Endothelial cell of umbilical vein (primary cell): Measurements from ENCODE around the gene H2BK1. TPM values are rescaled to one million over a fixed set of nuclear protein-coding genes. Genes with fewer than 3 reads are reported as not detected.

Experiments used
- BruUV-seq: library from RNA; stranded (reverse); fragments of 400-500 nt; replicated peaks from 2 replicates; lab custom pipeline; 2021; lab: Mats Ljungman, UMichigan
- CTCF ChIA-PET: fragments of 300-600, 350-600 bp; sonication (Branson Sonifier 250); formaldehyde crosslinking; loops from one replicate; lab custom pipeline; 2021; ENCODE audit warnings: antibody characterized with exemption, inconsistent platforms; lab: Charles Lee
- POLR2A ChIA-PET: fragments of 300-600, 350-600 bp; sonication (Branson Sonifier 250); formaldehyde crosslinking; loops from one replicate; lab custom pipeline; 2021; ENCODE audit warnings: antibody characterized with exemption, inconsistent platforms; lab: Charles Lee
- DNase-seq: peaks from one replicate; pipeline ENCODE4 v3.0.0-alpha.2; 2011; ENCODE audit warnings: low read depth, low spot score
- FAIRE-seq: peaks from 2 replicates; lab custom pipeline; 2011; peaks lifted over from hg19 to GRCh38; lab: Jason Lieb, UNC
- H2AFZ ChIP-seq: 2 replicates; pipeline ENCODE4 v1.6.0; 2012; ENCODE audit warnings: low read depth, low read length, control low read depth, inconsistent platforms
- H3K27ac ChIP-seq: 2 replicates; pipeline ENCODE4 v1.5.1; 2011; ENCODE audit warnings: low read depth, mild to moderate bottlenecking, control low read depth, low read length, moderate library complexity; ENCODE audit not compliant: insufficient read depth
- H3K27me3 ChIP-seq, 2 experiments: 2 replicates each; pipeline versions ENCODE4 v1.6.0 to v1.6.1; 2011; ENCODE audit warnings: low read length in 2 of 2, mixed read lengths in 1 of 2; ENCODE audit not compliant: control insufficient read depth in 2 of 2, insufficient read depth in 2 of 2
- H3K36me3 ChIP-seq, 2 experiments: 2 replicates in 1 of 2; 3 replicates in 1 of 2; pipeline ENCODE4 v1.5.1; 2011; ENCODE audit warnings: low read length in 2 of 2, mild to moderate bottlenecking in 1 of 2, moderate library complexity in 1 of 2; ENCODE audit not compliant: control insufficient read depth in 2 of 2, insufficient read depth in 2 of 2; ENCODE audit errors: extremely low read depth in 1 of 2
- H3K4me1 ChIP-seq: 3 replicates; pipeline ENCODE4 v1.5.1; 2011; ENCODE audit warnings: mild to moderate bottlenecking, low read length; ENCODE audit not compliant: control insufficient read depth, insufficient read depth; ENCODE audit errors: extremely low read depth
- H3K4me2 ChIP-seq: 2 replicates; pipeline ENCODE4 v1.6.1; 2011; ENCODE audit warnings: low read length, control low read depth, mixed read lengths; ENCODE audit not compliant: insufficient read depth
- H3K4me3 ChIP-seq, 3 experiments: fragments of 200-600 bp in 1 of 3; sonication (generic), shearing (Covaris generic) in 1 of 3; replicated peaks in 1 of 3; 2 replicates each; pipeline ENCODE4 v1.5.1; 2011 to 2016; ENCODE audit warnings: control low read depth in 3 of 3, low read length in 3 of 3, mild to moderate bottlenecking in 2 of 3, inconsistent platforms in 1 of 3, low read depth in 1 of 3, moderate library complexity in 1 of 3; ENCODE audit not compliant: insufficient read depth in 1 of 3
- H3K79me2 ChIP-seq: 2 replicates; pipeline ENCODE4 v1.6.0; 2012; ENCODE audit warnings: low read length, inconsistent platforms; ENCODE audit not compliant: control insufficient read depth, insufficient read depth
- H3K9ac ChIP-seq: replicated peaks from 2 replicates; pipeline ENCODE3; 2011; ENCODE audit warnings: low read length, control low read depth; ENCODE audit not compliant: insufficient read depth; ENCODE audit errors: extremely low read depth
- H3K9me1 ChIP-seq: replicated peaks from 3 replicates; pipeline ENCODE4 v1.6.0; 2011; ENCODE audit warnings: mild to moderate bottlenecking, low read length; ENCODE audit not compliant: control insufficient read depth, insufficient read depth; ENCODE audit errors: extremely low read depth
- H3K9me3 ChIP-seq: replicated peaks from 2 replicates; pipeline ENCODE4 v1.5.1; 2012; ENCODE audit warnings: low read length, inconsistent platforms; ENCODE audit not compliant: control insufficient read depth, insufficient read depth
- H4K20me1 ChIP-seq: replicated peaks from 2 replicates; pipeline ENCODE3; 2011; ENCODE audit warnings: mild to moderate bottlenecking, low read length; ENCODE audit not compliant: control insufficient read depth, insufficient read depth; ENCODE audit errors: extremely low read depth
- CTCF ChIP-seq, 2 donors: IDR thresholded peaks; 1 replicate in 1 of 2; 2 replicates in 1 of 2; pipeline ENCODE4 v1.5.1; 2011; ENCODE audit warnings: low read length in 2 of 2, mild to moderate bottlenecking in 2 of 2, moderate library complexity in 2 of 2, control low read depth in 1 of 2, inconsistent platforms in 1 of 2, low read depth in 1 of 2; ENCODE audit not compliant: insufficient read depth in 1 of 2; ENCODE audit errors: extremely low read depth in 1 of 2
- EZH2 ChIP-seq: IDR thresholded peaks from 2 replicates; pipeline ENCODE4 v1.6.1; 2012; ENCODE audit warnings: borderline replicate concordance, low read depth, mild to moderate bottlenecking, moderate library complexity, low read length, inconsistent platforms; ENCODE audit not compliant: severe bottlenecking
- FOS ChIP-seq: IDR thresholded peaks from 2 replicates; pipeline ENCODE4 v1.6.1; 2011; ENCODE audit warnings: mild to moderate bottlenecking, low read length, moderate library complexity, borderline replicate concordance; ENCODE audit not compliant: insufficient read depth
- JUN ChIP-seq: IDR thresholded peaks from 2 replicates; pipeline ENCODE4 v1.6.1; 2011; ENCODE audit warnings: borderline replicate concordance, low read depth; ENCODE audit not compliant: insufficient read length, insufficient read depth
- MAX ChIP-seq: IDR thresholded peaks from 2 replicates; pipeline ENCODE4 v1.6.1; 2011; ENCODE audit not compliant: insufficient read depth, insufficient read length
- MYC ChIP-seq: IDR thresholded peaks from one replicate; pipeline ENCODE4 v1.6.1; 2011; ENCODE audit warnings: mild to moderate bottlenecking, low read depth, low read length
- dilution Hi-C: fragments of 300-500 bp; cut with MboI; formaldehyde crosslinking; loops from one replicate; pipeline ENCODE4 v1.15.0; 2019; ENCODE audit warnings: low sequenced_read_pairs; ENCODE audit not compliant: extremely low pct_ligation_motif_present
- intact Hi-C: fragments of 100-400 bp; cut with micrococcal nuclease; formaldehyde crosslinking; loops from one replicate; pipeline ENCODE4 v1.10.0; 2022
- polyA plus RNA-seq, 4 experiments: library from polyadenylated mRNA; depleted of rRNA in 3 of 4; stranded (reverse) in 3 of 4; unstranded in 1 of 4; fragments of >200 nt; gene quantifications; 2 replicates each; pipeline versions ENCODE4 v1.2.1 to v1.2.3, GENCODE V29; 2011 to 2012; ENCODE audit warnings: missing spikeins in 1 of 4
- total RNA-seq: library from RNA; stranded (reverse); gene quantifications from 2 replicates; pipeline ENCODE4 v1.2.3, GENCODE V29; 2021

Gene H2BK1
- total and polyA plus RNA-seq, 2 donors (not counting 3 experiments of a cell fraction or from before 2014, with no cell fraction given), result not detected

GRCh38 chr7:151201344-151201743 lies 8.9 kb downstream of the H2BK1 start:
- no TSS peak for BruUV-seq
- no peak overlapping the region for H3K4me2 ChIP-seq
- DNase-seq (no peak), FAIRE-seq (no peak)
- intact Hi-C loops (no loop called here), dilution Hi-C loops (no loop called here)
- H3K27ac ChIP-seq, result no peak overlapping the region
- peaks cover 9 to 19% of the 10 kb centered on the region in 2 experiments for H3K27me3 ChIP-seq
- CTCF ChIA-PET, result no interaction called here
- POLR2A ChIA-PET, result no interaction called here
- no peak overlapping the region for H3K9ac ChIP-seq
- no peaks in the 10 kb centered on the region for H3K36me3 ChIP-seq
- H2AFZ ChIP-seq, result no peak overlapping the region
- no peaks in the 10 kb centered on the region for H3K79me2 ChIP-seq
- no peaks in the 10 kb centered on the region for H3K4me1 ChIP-seq
- H3K9me1 ChIP-seq, result no peaks in the 10 kb centered on the region
- no peak for TF ChIP-seq EZH2
- no peak for TF ChIP-seq MAX
- no peak for TF ChIP-seq FOS
- no peak for TF ChIP-seq JUN
- no peak for TF ChIP-seq CTCF (IDR thresholded peaks at IDR 0.05; ENCODE audit: extremely low read depth in 1 of 2, insufficient read depth in 1 of 2, low read depth in 1 of 2, low read length in 2 of 2)
- no peak for TF ChIP-seq MYC
- no peaks in the 10 kb centered on the region for H4K20me1 ChIP-seq
- H3K9me3 ChIP-seq, result no peaks in the 10 kb centered on the region
- H3K4me3 ChIP-seq, result no peak overlapping the region
